Upper lobe of left lung (tissue), 6 donors: ENCODE data around the gene LRP1B. TPM values are rescaled to one million over a fixed set of nuclear protein-coding genes. Genes with fewer than 3 reads are reported as not detected.

Experiments
- ATAC-seq, 2 donors: fragments of 200-7000 bp; cut with Tn5 transposase; one replicate each; pipeline ENCODE4 v1.9.1; 2022; ENCODE audit warnings: mild to moderate bottlenecking in 2 of 2, moderate library complexity in 2 of 2; ENCODE audit not compliant: low FRiP score in 2 of 2
- DNase-seq, 2 donors: peaks; one replicate each; pipeline ENCODE4 v3.0.0-alpha.2; 2019 to 2020
- H3K27ac ChIP-seq, 4 donors: fragments of 200-600 bp; sonication (generic); one replicate each; pipeline ENCODE4 v1.5.1; 2016 to 2019
- H3K27me3 ChIP-seq, 4 donors: fragments of 200-600 bp; sonication (generic); one replicate each; pipeline ENCODE4 v1.5.1; 2017 to 2019
- H3K36me3 ChIP-seq, 4 donors: fragments of 200-600 bp; sonication (generic); one replicate each; pipeline ENCODE4 v1.5.1; 2016 to 2019
- H3K4me1 ChIP-seq, 4 donors: fragments of 200-600 bp; sonication (generic); one replicate each; pipeline ENCODE4 v1.5.1; 2018 to 2019
- H3K4me3 ChIP-seq, 4 donors: fragments of 200-600 bp; sonication (generic); one replicate each; pipeline ENCODE4 v1.5.1; 2017 to 2019; ENCODE audit warnings: mild to moderate bottlenecking in 2 of 4, moderate library complexity in 1 of 4
- H3K9me3 ChIP-seq, 4 donors: fragments of 200-600 bp; sonication (generic); one replicate each; pipeline ENCODE4 v1.5.1; 2018 to 2019
- EP300 ChIP-seq, 4 donors: sonication (generic); formaldehyde crosslinking; IDR thresholded peaks; one replicate each; pipeline ENCODE4 v1.5.1; 2017; ENCODE audit warnings: antibody characterized with exemption in 4 of 4, control low read depth in 2 of 4
- POLR2A ChIP-seq, 4 donors: fragments of 450-650 bp; IDR thresholded peaks; one replicate each; pipeline ENCODE4 v1.5.1; 2016 to 2017; ENCODE audit warnings: antibody characterized with exemption in 4 of 4, mild to moderate bottlenecking in 2 of 4
- POLR2AphosphoS5 ChIP-seq, 2 donors: sonication (generic); formaldehyde crosslinking; IDR thresholded peaks; one replicate each; pipeline ENCODE4 v1.5.1; 2017; ENCODE audit warnings: antibody characterized with exemption in 2 of 2
- WGBS, 2 donors: methylation state at CpG; one replicate each; pipeline ENCODE4 v1.1.5; 2017 to 2018; 5-methylcytosine and 5-hydroxymethylcytosine counted together
- total RNA-seq, 6 donors: library from RNA; depleted of rRNA in 4 of 6; stranded (reverse); fragments of >200 nt in 4 of 6; gene quantifications; one replicate each; pipeline versions ENCODE4 v1.1.0 to v1.2.1, GENCODE V29; 2016 to 2021
- TF ChIP-seq, protein P1 (sequence below), 6 experiments: fragments of 450-650 bp in 4 of 6; fragments of 200-600 bp in 2 of 6; sonication (generic) in 2 of 6; IDR thresholded peaks; one replicate each; pipeline ENCODE4 v1.5.1; 2016 to 2019; ENCODE audit warnings: antibody characterized with exemption in 6 of 6
- donor health status: DM: no; HTN: no; CAD: no; lungs with moderate emphysema.
- donor health status: DM: no; HTN: yes; CAD: no; lungs with severe emphysema.

LRP1B gene
- total RNA-seq, 6 donors from 2014 or later: under 0.01 to 0.46 (median 0.11) TPM

- Histone ChIP-seq H3K27ac (no peak overlapping the region), H3K9me3 (no peaks in the 10 kb centered on the region), H3K4me1 (no peaks in the 10 kb centered on the region), H3K27me3 (no peaks in the 10 kb centered on the region), H3K4me3 (no peak overlapping the region), H3K36me3 (no peaks in the 10 kb centered on the region)
- 80 to 84% methylated on average over 2 of the region's 2 CpGs for WGBS, 2 donors
- no peak for TF ChIP-seq EP300 (IDR thresholded peaks at IDR 0.05)
- TF ChIP-seq POLR2AphosphoS5 (IDR thresholded peaks at IDR 0.05): no peak
- TF ChIP-seq, protein P1, sequence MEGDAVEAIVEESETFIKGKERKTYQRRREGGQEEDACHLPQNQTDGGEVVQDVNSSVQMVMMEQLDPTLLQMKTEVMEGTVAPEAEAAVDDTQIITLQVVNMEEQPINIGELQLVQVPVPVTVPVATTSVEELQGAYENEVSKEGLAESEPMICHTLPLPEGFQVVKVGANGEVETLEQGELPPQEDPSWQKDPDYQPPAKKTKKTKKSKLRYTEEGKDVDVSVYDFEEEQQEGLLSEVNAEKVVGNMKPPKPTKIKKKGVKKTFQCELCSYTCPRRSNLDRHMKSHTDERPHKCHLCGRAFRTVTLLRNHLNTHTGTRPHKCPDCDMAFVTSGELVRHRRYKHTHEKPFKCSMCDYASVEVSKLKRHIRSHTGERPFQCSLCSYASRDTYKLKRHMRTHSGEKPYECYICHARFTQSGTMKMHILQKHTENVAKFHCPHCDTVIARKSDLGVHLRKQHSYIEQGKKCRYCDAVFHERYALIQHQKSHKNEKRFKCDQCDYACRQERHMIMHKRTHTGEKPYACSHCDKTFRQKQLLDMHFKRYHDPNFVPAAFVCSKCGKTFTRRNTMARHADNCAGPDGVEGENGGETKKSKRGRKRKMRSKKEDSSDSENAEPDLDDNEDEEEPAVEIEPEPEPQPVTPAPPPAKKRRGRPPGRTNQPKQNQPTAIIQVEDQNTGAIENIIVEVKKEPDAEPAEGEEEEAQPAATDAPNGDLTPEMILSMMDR (IDR thresholded peaks at IDR 0.05): no peak
- no peak for TF ChIP-seq POLR2A (IDR thresholded peaks at IDR 0.05)
- DNase-seq (no peak), ATAC-seq (no peak)
Measured at GRCh38 chr2:141704541-141704940, 426.3 kb downstream of the LRP1B start.

GRCh38 chr2:141703501-141703900 is 427.3 kb downstream of the LRP1B start:
- Histone ChIP-seq H3K9me3 (no peaks in the 10 kb centered on the region), H3K36me3 (no peaks in the 10 kb centered on the region), H3K4me1 (no peaks in the 10 kb centered on the region), H3K4me3 (no peak overlapping the region), H3K27ac (no peak overlapping the region), H3K27me3 (no peaks in the 10 kb centered on the region)
- ATAC-seq (no peak), DNase-seq (no peak)
- no peak for TF ChIP-seq POLR2AphosphoS5 (IDR thresholded peaks at IDR 0.05)
- TF ChIP-seq EP300 (IDR thresholded peaks at IDR 0.05): no peak
- TF ChIP-seq, protein P1 (IDR thresholded peaks at IDR 0.05): no peak
- no peak for TF ChIP-seq POLR2A (IDR thresholded peaks at IDR 0.05)
- WGBS, 2 donors: 75 to 79% methylated on average over 3 of the region's 3 CpGs

DNA sequence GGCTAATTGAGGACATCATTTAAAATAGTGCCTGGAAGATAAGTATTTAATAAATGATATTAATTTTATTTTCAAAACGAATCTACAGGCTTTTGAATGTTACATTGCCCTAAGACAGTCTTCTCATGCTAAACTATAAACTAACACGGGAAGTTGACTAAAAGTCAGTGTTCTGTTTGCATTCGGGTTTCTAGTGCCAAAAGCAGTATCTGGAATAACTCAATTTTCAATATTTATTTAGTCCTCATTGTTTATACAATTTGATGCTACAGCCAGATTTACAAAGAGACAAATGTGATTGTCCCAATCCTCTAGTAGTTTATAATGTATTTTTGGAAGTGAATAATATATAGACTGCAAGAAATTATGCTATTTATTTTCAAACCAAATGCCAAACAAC is 429.2 kb downstream of the LRP1B start:
- no peak overlapping the region for H3K4me3 ChIP-seq
- H3K27ac ChIP-seq: no peak overlapping the region
- 41 to 46% methylated on average over 3 of the region's 3 CpGs for WGBS, 2 donors
- TF ChIP-seq POLR2A (IDR thresholded peaks at IDR 0.05): no peak
- no peak for TF ChIP-seq EP300 (IDR thresholded peaks at IDR 0.05)
- TF ChIP-seq, protein P1 (IDR thresholded peaks at IDR 0.05): no peak
- H3K27me3 ChIP-seq: no peaks in the 10 kb centered on the region
- DNase-seq (no peak), ATAC-seq (no peak)
- no peaks in the 10 kb centered on the region for H3K9me3 ChIP-seq
- H3K36me3 ChIP-seq: no peaks in the 10 kb centered on the region
- no peaks in the 10 kb centered on the region for H3K4me1 ChIP-seq

- Histone ChIP-seq H3K27me3 (no peaks in the 10 kb centered on the region), H3K27ac (no peak overlapping the region), H3K4me3 (no peak overlapping the region), H3K36me3 (no peaks in the 10 kb centered on the region), H3K4me1 (no peaks in the 10 kb centered on the region), H3K9me3 (no peaks in the 10 kb centered on the region)
- DNase-seq (no peak), ATAC-seq (no peak)
- WGBS, 2 donors: 87 to 89% methylated on average over 4 of the region's 4 CpGs
- TF ChIP-seq POLR2AphosphoS5 (IDR thresholded peaks at IDR 0.05): no peak
- no peak for TF ChIP-seq POLR2A (IDR thresholded peaks at IDR 0.05)
- TF ChIP-seq, protein P1 (IDR thresholded peaks at IDR 0.05): no peak
- no peak for TF ChIP-seq EP300 (IDR thresholded peaks at IDR 0.05)
Measured at GRCh38 chr2:141699573-141699972, 431.2 kb downstream of the LRP1B start.

GRCh38 chr2:141698500-141698899 is 432.3 kb downstream of the LRP1B start:
- ATAC-seq: no peak
- TF ChIP-seq EP300 (IDR thresholded peaks at IDR 0.05) (no peak), POLR2A (IDR thresholded peaks at IDR 0.05) (no peak), POLR2AphosphoS5 (IDR thresholded peaks at IDR 0.05) (no peak)
- TF ChIP-seq, protein P1 (IDR thresholded peaks at IDR 0.05): no peak
- DNase-seq: no peak
- Histone ChIP-seq H3K4me1 (no peaks in the 10 kb centered on the region), H3K4me3 (no peak overlapping the region), H3K36me3 (no peaks in the 10 kb centered on the region), H3K27me3 (no peaks in the 10 kb centered on the region), H3K9me3 (no peaks in the 10 kb centered on the region), H3K27ac (no peak overlapping the region)
- WGBS, 2 donors: 62 to 65% methylated on average over 2 of the region's 2 CpGs
